HG03469 (cell line): ENCODE measurements around the gene POLN.
"Not testable (repeated sequence)": the region's sequence is repeated elsewhere in the genome, so short reads cannot be mapped to it uniquely, and the experiment has no call there.

ENCODE experiments used
- ATAC-seq: cut with Tn5 transposase; IDR thresholded peaks from one replicate; pipeline ENCODE4 v1.9.1; 2021; ENCODE audit warnings: mild to moderate bottlenecking, moderate library complexity, moderate number of reproducible peaks; ENCODE audit not compliant: unreplicated experiment

The POLN gene

DNA sequence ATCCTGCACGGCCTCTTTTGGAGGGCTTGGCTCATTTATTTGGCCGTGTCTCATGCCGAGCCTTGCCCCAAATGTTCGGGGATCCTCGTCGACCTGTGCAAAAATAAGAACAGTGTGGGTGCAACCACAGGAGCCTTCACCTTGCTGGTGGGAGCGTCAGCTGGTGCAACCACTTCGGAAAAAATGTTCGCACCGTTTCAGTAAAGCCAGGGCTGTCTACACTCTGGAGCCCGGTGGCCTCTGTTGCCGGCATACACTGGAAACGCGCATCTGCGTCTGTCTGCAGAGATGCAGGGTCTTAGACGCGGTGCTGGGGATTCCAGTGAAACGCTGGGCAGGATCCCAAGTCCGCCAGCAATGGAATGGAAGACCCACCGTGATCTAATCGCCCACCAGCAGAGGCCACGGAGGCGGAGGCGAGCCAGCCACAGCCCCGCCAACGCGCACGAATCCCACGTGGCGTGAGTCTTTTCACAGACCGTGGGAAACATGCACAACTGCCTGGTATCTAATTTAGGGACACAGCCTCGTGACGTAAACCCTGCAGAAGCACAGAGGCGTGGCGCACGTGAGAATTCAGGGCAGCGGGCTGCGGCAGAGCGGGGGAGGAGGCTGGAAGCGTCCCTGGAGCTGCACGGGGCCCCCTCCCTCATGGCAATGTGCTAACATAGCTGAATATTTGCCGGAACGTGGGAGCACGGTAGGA is 33.8 kb upstream of the POLN start:
- ATAC-seq: no peak

DNA sequence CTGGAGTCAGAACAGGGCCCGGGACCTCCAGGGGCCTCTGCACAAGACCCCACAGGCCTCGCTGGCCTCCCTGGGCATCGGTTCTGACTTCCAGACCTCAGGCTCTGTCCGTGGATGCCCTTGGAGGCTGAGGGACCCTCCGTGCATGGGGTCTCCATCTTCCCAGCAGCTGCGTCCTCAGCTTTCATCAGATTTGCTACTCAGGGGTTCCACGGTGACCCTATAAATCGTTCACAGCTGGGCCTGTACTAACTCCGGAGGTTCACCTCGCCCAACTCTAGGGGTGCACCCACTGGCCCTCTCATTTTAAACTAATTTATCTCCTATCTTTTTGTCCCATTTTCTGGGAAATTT is 33.1 kb upstream of the POLN start:
- ATAC-seq: not testable (repeated sequence)

DNA sequence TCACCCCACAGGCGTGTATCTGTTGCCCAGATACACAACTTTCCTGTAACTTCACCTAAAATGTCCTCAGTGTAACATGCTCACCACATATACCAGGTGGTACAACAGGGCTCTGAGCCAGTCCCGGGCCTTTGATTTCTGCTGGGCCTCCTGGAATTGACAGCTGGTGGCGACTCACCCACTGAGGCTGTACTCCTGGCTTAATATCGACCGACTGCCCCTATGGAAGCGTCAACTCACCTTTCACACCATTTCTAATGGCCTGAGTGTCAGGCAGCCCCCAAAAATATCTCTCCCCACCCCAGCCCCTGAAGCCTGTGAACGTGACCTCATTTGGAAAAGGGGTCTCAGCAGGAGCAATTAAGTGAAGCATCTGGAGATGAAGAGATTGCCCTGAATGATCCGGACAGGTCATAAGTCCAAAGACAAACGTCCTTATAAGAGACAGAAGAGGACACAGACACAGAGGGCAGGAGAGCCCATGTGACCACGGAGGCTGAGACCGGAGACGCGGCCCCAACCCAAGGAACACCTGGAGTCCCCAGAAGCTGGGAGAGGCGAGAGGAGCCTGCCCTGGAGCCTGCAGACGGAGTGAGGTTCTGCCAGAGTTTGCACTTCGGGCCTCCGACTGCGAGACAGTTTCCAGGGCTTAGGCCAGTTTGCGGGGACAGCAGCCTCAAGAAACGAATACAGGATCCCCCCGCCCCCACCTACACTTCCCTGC is 32.6 kb upstream of the POLN start:
- ATAC-seq: no peak

DNA sequence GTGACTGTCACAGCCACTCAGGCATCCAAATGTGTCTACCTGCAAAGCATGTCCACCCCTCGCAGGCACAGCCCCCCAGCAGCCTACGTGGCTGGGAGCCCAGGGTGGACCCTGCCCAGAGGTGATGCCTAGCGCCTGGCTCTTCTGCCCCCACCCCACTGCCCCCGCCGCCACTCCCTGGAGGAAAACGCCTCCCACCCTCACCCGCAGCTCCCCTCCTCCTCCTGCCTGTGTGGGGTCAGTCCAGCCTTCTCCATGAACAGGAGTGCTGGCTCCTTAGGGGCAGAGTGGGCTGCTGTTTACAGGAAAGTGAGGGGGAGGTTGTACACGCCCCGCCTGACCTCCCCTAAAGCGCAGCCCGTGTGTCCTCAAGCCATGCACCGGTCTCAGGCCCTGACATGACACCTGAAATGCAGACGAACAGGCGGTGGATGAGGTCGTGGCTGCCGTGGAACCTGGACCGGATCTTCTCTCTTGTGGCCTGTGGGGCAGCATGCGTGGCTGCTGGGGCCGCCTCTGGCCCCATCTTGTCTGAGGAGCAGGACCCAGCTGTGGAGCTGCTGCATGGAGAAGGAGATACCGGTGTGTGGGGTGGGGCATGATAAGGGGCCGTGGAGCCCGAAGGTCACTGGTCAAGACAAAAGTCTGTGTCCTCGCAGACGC is 31.9 kb upstream of the POLN start:
- ATAC-seq: no peak

DNA sequence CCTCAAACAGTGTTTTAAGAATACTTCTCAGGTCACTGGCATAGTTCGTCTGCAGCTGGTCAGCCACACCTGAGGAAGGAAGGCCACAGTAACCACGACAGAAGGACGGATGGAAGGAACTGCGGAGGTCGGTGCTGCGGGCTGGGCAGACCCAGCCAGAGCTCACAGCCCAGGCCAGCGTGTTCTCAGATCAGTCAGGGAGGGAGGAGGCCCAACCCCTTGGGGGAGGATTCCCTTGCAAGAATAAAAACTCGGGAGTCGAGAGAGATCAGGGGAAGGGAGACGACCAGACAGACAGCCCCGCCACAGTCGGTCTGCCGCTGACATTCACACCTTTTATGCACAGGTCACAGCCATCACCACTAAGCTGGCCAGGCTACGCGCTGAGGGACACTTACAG is 31.3 kb upstream of the POLN start:
- ATAC-seq: no peak

GRCh38 chr4:2272828-2273120 is 30.9 kb upstream of the POLN start:
- no peak for ATAC-seq

DNA sequence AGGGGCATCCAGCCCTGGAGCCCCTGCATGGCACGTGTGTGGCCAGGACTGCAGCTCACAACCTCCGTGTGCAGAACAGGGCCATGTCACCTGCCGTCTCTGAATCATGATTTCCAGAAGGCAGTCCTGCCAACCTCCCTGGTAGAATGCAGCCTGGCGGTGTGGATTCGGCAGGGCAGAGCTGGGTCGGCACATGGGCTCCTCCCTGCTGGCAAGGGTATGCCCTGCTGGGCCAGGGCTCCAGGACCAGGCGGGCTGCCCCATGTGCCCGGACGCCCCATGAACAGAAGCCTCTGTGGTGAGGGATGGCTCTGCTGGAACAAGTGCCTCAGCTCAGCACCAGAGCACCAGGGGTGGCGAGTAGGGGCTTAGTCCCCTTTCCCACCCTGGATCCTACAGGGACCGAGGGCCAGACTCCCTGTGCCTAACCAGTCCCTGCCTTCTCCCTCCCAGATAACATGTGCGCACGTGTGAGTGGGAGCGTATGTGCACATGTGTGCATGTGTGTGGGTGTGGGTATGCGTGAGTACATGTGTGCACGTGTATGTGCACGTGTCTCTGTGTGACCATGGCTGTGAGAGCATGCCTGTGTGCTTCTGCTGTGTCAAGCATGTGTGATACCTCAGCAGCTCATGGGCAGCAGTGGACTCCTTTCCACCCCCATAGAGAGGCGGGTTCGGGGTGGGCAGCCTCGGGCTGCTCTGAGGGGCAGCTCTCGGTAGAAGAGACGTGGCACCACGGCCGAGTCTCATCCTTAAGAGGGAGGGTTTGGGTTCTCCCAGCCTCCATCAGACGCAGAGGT is 30.3 kb upstream of the POLN start:
- ATAC-seq: no peak

DNA sequence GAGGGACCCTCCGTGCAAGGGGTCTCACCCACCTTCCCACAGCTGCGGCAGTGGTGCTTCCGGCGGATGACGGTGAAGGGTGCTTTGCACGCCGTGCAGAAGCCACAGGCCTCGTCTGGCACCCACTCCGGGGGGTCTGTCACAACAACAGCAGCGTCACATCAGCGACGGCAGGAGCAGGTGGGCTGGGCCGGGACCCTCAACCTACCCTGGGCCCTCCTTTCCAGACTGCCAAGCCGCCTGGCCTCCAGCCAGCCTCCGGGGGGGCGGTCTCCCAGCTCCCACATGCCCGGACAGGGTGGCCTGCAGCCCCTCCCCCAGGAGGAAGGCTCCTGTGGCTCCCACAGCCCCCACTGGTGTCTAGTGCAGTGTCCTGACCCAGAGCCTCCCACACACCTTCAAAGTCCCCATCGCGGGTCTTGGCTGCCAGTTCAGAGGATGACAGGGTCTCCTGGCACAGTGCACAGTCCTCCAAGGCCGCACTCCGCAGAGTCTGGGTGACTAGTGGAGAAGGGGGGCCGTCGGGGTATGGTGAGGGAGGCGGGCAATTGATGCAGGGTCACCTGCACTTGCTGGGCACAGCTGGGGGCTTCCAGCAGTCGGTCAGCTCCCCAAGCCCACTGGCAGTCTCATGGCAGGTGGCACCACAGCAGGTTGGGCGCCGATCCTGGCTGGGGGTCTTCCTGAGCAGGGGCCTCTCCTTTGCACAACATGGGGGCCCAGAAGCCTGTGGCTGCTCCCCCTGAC is 29.5 kb upstream of the POLN start:
- ATAC-seq: no peak

GRCh38 chr4:2270341-2271165 is 28.6 kb upstream of the POLN start:
- ATAC-seq: no peak

GRCh38 chr4:2269618-2270163 is 27.8 kb upstream of the POLN start:
- no peak for ATAC-seq

GRCh38 chr4:2269206-2269531 is 27.2 kb upstream of the POLN start:
- no peak for ATAC-seq

GRCh38 chr4:2268357-2269205 is 26.7 kb upstream of the POLN start:
- no peak for ATAC-seq

GRCh38 chr4:2267841-2268240 is 25.9 kb upstream of the POLN start:
- ATAC-seq: no peak

GRCh38 chr4:2267320-2267811 is 25.4 kb upstream of the POLN start:
- no peak for ATAC-seq

DNA sequence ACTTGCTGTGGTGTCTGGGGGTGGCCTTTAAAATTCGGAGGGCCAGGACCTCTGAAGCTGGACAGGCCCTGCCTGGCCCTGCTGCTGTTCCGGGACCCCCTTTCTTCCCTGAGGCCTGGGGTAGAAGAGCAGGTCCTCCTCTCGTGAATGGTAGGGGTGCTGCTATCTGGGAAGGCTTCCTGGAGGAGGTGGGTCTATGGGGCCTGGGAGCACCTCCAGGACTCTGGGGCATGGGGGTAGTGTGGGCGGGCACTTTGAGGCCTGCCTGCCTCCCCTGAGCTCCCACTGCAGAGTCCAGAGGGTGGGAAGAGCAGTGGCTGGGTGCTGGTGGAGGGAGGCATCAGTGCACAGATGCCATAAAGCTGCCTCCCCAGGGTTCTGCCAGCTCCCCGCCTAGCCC is 24.9 kb upstream of the POLN start:
- ATAC-seq: no peak

- no peak for ATAC-seq
These were observed 24.3 kb upstream of the POLN start for GRCh38 chr4:2266181-2266580.

DNA sequence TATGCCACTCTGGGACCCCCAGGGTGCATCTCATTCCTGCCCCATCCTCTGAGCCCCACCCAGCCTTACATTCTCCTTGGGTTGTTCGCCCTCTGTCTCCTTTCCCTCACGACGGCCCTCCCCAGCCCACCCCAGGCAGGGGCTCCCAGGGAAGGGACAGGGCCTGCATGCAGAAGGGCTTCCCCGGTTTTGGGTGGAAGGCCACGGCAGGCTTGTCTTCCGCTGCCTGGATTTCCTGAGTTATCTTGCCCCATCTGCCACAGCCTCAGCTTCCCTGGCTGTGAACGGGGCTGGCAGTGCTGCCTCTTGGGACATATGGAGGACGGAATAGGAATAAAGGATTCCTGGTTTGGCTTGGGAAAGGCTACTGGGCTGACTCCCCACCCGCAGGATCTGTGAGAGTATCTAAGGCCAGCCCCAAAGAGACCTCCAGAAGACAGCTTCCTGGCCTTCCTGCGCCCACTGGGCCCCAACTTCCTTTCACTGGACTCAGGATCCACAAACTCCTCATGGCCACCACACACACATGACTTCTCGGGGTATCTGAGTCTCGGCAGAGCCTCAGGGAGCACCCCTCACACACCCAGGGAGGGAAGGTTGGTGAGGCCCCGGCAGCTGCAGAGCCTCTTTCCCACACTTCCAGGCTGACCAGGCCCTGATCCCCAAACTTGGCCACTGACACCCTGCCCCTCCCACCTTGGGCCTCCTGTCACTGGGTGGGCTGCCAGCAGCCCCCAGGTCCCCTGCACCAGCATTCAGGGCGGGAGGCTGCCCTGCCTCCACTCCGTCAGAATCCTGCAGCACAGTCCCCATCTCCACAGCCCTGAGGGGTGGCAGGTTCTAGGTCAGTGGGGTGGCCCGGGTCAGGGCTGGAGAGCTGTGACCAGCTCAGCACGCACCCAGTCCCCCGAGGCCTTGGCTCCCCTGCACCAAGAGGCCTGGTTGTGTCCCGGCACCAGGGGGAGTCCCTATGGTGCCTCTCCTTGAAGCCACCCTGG is 23.5 kb upstream of the POLN start:
- ATAC-seq: no peak
